AG04449 (cell line): Measurements from ENCODE around the gene C4orf17.

Source experiments
- CTCF ChIA-PET: fragments of 350-600 bp; formaldehyde crosslinking; extraction: SDS; loops from one replicate; lab custom pipeline; 2021; ENCODE audit warnings: antibody characterized with exemption; lab: Yijun Ruan, JAX
- POLR2A ChIA-PET: fragments of 400-600, 350-600 bp; formaldehyde crosslinking; extraction: SDS; loops from one replicate; lab custom pipeline; 2020; ENCODE audit warnings: antibody characterized with exemption, inconsistent platforms; lab: Yijun Ruan, JAX
- DNase-seq: peaks from one replicate; pipeline ENCODE4 v3.0.0-alpha.2; 2010; ENCODE audit warnings: low read depth, low spot score
- H3K4me3 ChIP-seq: 2 replicates; pipeline ENCODE4 v1.5.1; 2011; ENCODE audit warnings: low read depth, mild to moderate bottlenecking, control low read depth, low read length
- CTCF ChIP-seq: IDR thresholded peaks from one replicate; pipeline ENCODE4 v1.5.1; 2011; ENCODE audit warnings: mild to moderate bottlenecking, moderate library complexity, low read length, control low read depth, inconsistent platforms; ENCODE audit not compliant: insufficient read depth; ENCODE audit errors: missing control alignments

C4orf17 gene

GRCh38 chr4:99574530-99575324 lies 63.9 kb downstream of the C4orf17 start, which contains the start of gene MTTP:
Gene MTTP (plus strand): TSS chr4:99574824. CDS start chr4:99574910, 86 bp downstream.
- CTCF ChIA-PET = no interaction called here
- POLR2A ChIA-PET = no interaction called here
- TF ChIP-seq CTCF = no peak
- DNase-seq = no peak
- H3K4me3 ChIP-seq = no peak within 1 kb of the TSS

GRCh38 chr4:99578714-99579113 lies 67.9 kb downstream of the C4orf17 start:
- TF ChIP-seq CTCF = no peak
- no peak for DNase-seq
- H3K4me3 ChIP-seq = no peak overlapping the region
- CTCF ChIA-PET = no interaction called here
- POLR2A ChIA-PET = no interaction called here

- ChIA-PET POLR2A (no interaction called here), CTCF (no interaction called here)
- TF ChIP-seq CTCF = no peak
- no peak for DNase-seq
- no peak overlapping the region for H3K4me3 ChIP-seq
Observed at GRCh38 chr4:99585516-99585915, 74.7 kb downstream of the C4orf17 start.

- ChIA-PET CTCF (no interaction called here), POLR2A (no interaction called here)
- no peak overlapping the region for H3K4me3 ChIP-seq
- DNase-seq = no peak
- TF ChIP-seq CTCF = no peak
Observed at GRCh38 chr4:99586322-99586721, 75.5 kb downstream of the C4orf17 start.

GRCh38 chr4:99586797-99587196 lies 76.0 kb downstream of the C4orf17 start:
- CTCF ChIA-PET = no interaction called here
- POLR2A ChIA-PET = no interaction called here
- DNase-seq = no peak
- no peak for TF ChIP-seq CTCF
- H3K4me3 ChIP-seq = no peak overlapping the region

- POLR2A ChIA-PET = no interaction called here
Observed at GRCh38 chr4:99587309-99587708, 76.5 kb downstream of the C4orf17 start.

More at GRCh38 chr4:99587309-99587708, 76.5 kb downstream of the C4orf17 start:
- no peak overlapping the region for H3K4me3 ChIP-seq
- no peak for DNase-seq
- TF ChIP-seq CTCF = no peak
- CTCF ChIA-PET = no interaction called here
